IMR-90 (cell line): ENCODE data around the gene ELFN1. TPM values are rescaled to one million over a fixed set of nuclear protein-coding genes. Genes with fewer than 3 reads are reported as not detected.

Experiments
- ATAC-seq: fragments of 200-7000 bp; cut with Tn5 transposase; 2 replicates; pipeline ENCODE4 v1.9.1; 2020; ENCODE audit warnings: low read depth, mild to moderate bottlenecking, moderate library complexity
- BruUV-seq: library from RNA; stranded (reverse); fragments of 400-500 nt; replicated peaks from 2 replicates; lab custom pipeline; 2021; lab: Mats Ljungman, UMichigan
- CTCF ChIA-PET: fragments of 300-600 bp; formaldehyde crosslinking; extraction: SDS; loops from one replicate; lab custom pipeline; 2021; ENCODE audit warnings: antibody characterized with exemption; lab: Yijun Ruan, JAX
- POLR2A ChIA-PET: fragments of 300-600 bp; sonication (Branson Sonifier 250); formaldehyde crosslinking; loops from one replicate; lab custom pipeline; 2022; ENCODE audit warnings: antibody characterized with exemption; ENCODE audit not compliant: unreplicated experiment; lab: Charles Lee
- DNase-seq: peaks from one replicate; pipeline ENCODE4 v3.0.0; 2013
- H2AFZ ChIP-seq: replicated peaks from 2 replicates; pipeline ENCODE3; 2013; ENCODE audit warnings: low read length, mild to moderate bottlenecking; ENCODE audit not compliant: poor library complexity
- H2AK5ac ChIP-seq: 2 replicates; pipeline ENCODE4 v1.6.1; 2013; ENCODE audit warnings: low read depth, low read length, inconsistent platforms
- H2AK9ac ChIP-seq: replicated peaks from 2 replicates; pipeline ENCODE3; 2013; ENCODE audit warnings: mild to moderate bottlenecking, low read depth, low read length, moderate library complexity; ENCODE audit not compliant: poor library complexity
- H2BK120ac ChIP-seq: 2 replicates; pipeline ENCODE4 v1.6.1; 2013; ENCODE audit warnings: low read depth, low read length, inconsistent platforms
- H2BK15ac ChIP-seq: 3 replicates; pipeline ENCODE4 v1.6.1; 2013; ENCODE audit warnings: low read depth, low read length, inconsistent platforms
- H2BK20ac ChIP-seq: 2 replicates; pipeline ENCODE4 v1.6.1; 2013; ENCODE audit warnings: low read depth, mild to moderate bottlenecking, inconsistent platforms, low read length, moderate library complexity
- H2BK5ac ChIP-seq: 2 replicates; pipeline ENCODE4 v1.6.1; 2013; ENCODE audit warnings: mild to moderate bottlenecking, low read depth, low read length, inconsistent platforms; ENCODE audit not compliant: poor library complexity, severe bottlenecking
- H3K14ac ChIP-seq: replicated peaks from 2 replicates; pipeline ENCODE4 v1.6.1; 2013; ENCODE audit warnings: low read depth, low read length, inconsistent platforms
- H3K18ac ChIP-seq: 2 replicates; pipeline ENCODE4 v1.6.1; 2013; ENCODE audit warnings: low read depth, low read length, control low read depth
- H3K23ac ChIP-seq: 2 replicates; pipeline ENCODE4 v1.6.1; 2013; ENCODE audit warnings: low read depth, low read length, inconsistent platforms
- H3K27ac ChIP-seq: 2 replicates; pipeline ENCODE4 v1.5.1; 2013; ENCODE audit warnings: mild to moderate bottlenecking, control low read depth, low read length; ENCODE audit not compliant: insufficient read depth
- H3K27me3 ChIP-seq: 2 replicates; pipeline ENCODE4 v1.6.1; 2013; ENCODE audit warnings: low read length; ENCODE audit not compliant: control insufficient read depth, insufficient read depth
- H3K36me3 ChIP-seq: 2 replicates; pipeline ENCODE4 v1.6.1; 2013; ENCODE audit warnings: low read length, mixed read lengths; ENCODE audit not compliant: control insufficient read depth, insufficient read depth
- H3K4ac ChIP-seq: 2 replicates; pipeline ENCODE4 v1.6.1; 2013; ENCODE audit warnings: low read depth, low read length, inconsistent platforms
- H3K4me1 ChIP-seq: 2 replicates; pipeline ENCODE4 v1.6.1; 2013; ENCODE audit warnings: low read length, mixed read lengths; ENCODE audit not compliant: control insufficient read depth, insufficient read depth
- H3K4me2 ChIP-seq: 2 replicates; pipeline ENCODE4 v1.6.1; 2013; ENCODE audit warnings: low read depth, mild to moderate bottlenecking, control low read depth, low read length, moderate library complexity
- H3K4me3 ChIP-seq: 2 replicates; pipeline ENCODE4 v1.5.1; 2013; ENCODE audit warnings: low read depth, mild to moderate bottlenecking, control low read depth, low read length, moderate library complexity; ENCODE audit not compliant: insufficient read depth
- H3K56ac ChIP-seq: 2 replicates; pipeline ENCODE4 v1.6.1; 2013; ENCODE audit warnings: low read length, inconsistent platforms; ENCODE audit not compliant: insufficient read depth; ENCODE audit errors: extremely low read depth
- H3K79me1 ChIP-seq, 2 experiments: 2 replicates each; pipeline ENCODE4 v1.6.1; 2013; ENCODE audit warnings: low read length in 2 of 2, inconsistent platforms in 1 of 2, low read depth in 1 of 2
- H3K9ac ChIP-seq: 2 replicates; pipeline ENCODE4 v1.6.1; 2013; ENCODE audit warnings: low read depth, low read length, control low read depth
- H3K9me1 ChIP-seq: 2 replicates; pipeline ENCODE4 v1.6.1; 2013; ENCODE audit warnings: low read length, inconsistent platforms; ENCODE audit not compliant: insufficient read depth
- H3K9me3 ChIP-seq: 2 replicates; pipeline ENCODE4 v1.6.1; 2013; ENCODE audit warnings: low read length; ENCODE audit not compliant: control insufficient read depth, insufficient read depth
- H4K20me1 ChIP-seq: 2 replicates; pipeline ENCODE4 v1.6.1; 2013; ENCODE audit warnings: low read length, inconsistent platforms; ENCODE audit not compliant: insufficient read depth
- H4K5ac ChIP-seq: 2 replicates; pipeline ENCODE4 v1.6.1; 2013; ENCODE audit warnings: mild to moderate bottlenecking, low read depth, low read length, control low read depth
- H4K8ac ChIP-seq, 2 experiments: 2 replicates each; pipeline ENCODE4 v1.6.1; 2013; ENCODE audit warnings: low read depth in 2 of 2, low read length in 2 of 2, control low read depth in 1 of 2, inconsistent platforms in 1 of 2
- H4K91ac ChIP-seq: 2 replicates; pipeline ENCODE4 v1.6.1; 2013; ENCODE audit warnings: low read depth, low read length, inconsistent platforms; ENCODE audit not compliant: insufficient read depth
- BHLHE40 ChIP-seq: fragments of 150-350 bp; IDR thresholded peaks from 2 replicates; pipeline ENCODE4 v1.6.1; 2016; ENCODE audit warnings: mild to moderate bottlenecking, low read depth, low read length
- CEBPB ChIP-seq: IDR thresholded peaks from 2 replicates; pipeline ENCODE4 v1.6.1; 2012; ENCODE audit warnings: low read depth, low read length, improper control_type of control experiment
- CHD1 ChIP-seq: IDR thresholded peaks from 2 replicates; pipeline ENCODE4 v1.6.1; 2012; ENCODE audit warnings: low read depth, low read length, improper control_type of control experiment
- CTCF ChIP-seq: conservative IDR thresholded peaks from 2 replicates; pipeline ENCODE4 v1.5.1; 2012; ENCODE audit warnings: mild to moderate bottlenecking, low read depth, low read length, improper control_type of control experiment
- ELK1 ChIP-seq: fragments of 150-350 bp; IDR thresholded peaks from 2 replicates; pipeline ENCODE4 v1.6.1; 2016; ENCODE audit warnings: low read depth, mild to moderate bottlenecking, low read length, moderate library complexity, borderline replicate concordance
- FOS ChIP-seq: fragments of 150-350 bp; IDR thresholded peaks from 2 replicates; pipeline ENCODE4 v1.6.1; 2016; ENCODE audit warnings: low read depth, low read length
- MAFK ChIP-seq: IDR thresholded peaks from 2 replicates; pipeline ENCODE4 v1.6.1; 2012; ENCODE audit warnings: low read depth, low read length, improper control_type of control experiment
- MAZ ChIP-seq: IDR thresholded peaks from 2 replicates; pipeline ENCODE4 v1.6.1; 2012; ENCODE audit warnings: low read depth, mild to moderate bottlenecking, low read length, improper control_type of control experiment, moderate library complexity, borderline replicate concordance
- MXI1 ChIP-seq: IDR thresholded peaks from 2 replicates; pipeline ENCODE4 v1.6.1; 2012; ENCODE audit warnings: low read depth, mild to moderate bottlenecking, low read length, moderate library complexity, borderline replicate concordance
- NFE2L2 ChIP-seq: fragments of 150-350 bp; IDR thresholded peaks from 2 replicates; pipeline ENCODE4 v1.6.1; 2016; ENCODE audit warnings: low read depth, mild to moderate bottlenecking, low read length
- POLR2A ChIP-seq: IDR thresholded peaks from 2 replicates; pipeline ENCODE4 v1.6.1; 2012; ENCODE audit warnings: mild to moderate bottlenecking, low read depth, low read length
- SMC3 ChIP-seq: fragments of 150-350 bp; IDR thresholded peaks from 2 replicates; pipeline ENCODE4 v1.6.1; 2016; ENCODE audit warnings: low read depth, mild to moderate bottlenecking, antibody characterized with exemption, low read length, moderate library complexity
- USF2 ChIP-seq: fragments of 150-350 bp; IDR thresholded peaks from 2 replicates; pipeline ENCODE4 v1.6.1; 2017; ENCODE audit warnings: mild to moderate bottlenecking, antibody characterized with exemption, low read length, low read depth
- WGBS, 2 experiments: methylation state at CpG; one replicate each; pipeline versions ENCODE4 v1.1.5 to v1.1.7; 2013; ENCODE audit warnings: missing lambda C conversion rate in 2 of 2; ENCODE audit not compliant: insufficient read length in 1 of 2; ENCODE audit errors: extremely low coverage in 2 of 2; 5-methylcytosine and 5-hydroxymethylcytosine counted together
- dilution Hi-C: fragments of 300-500 bp; cut with HindIII; formaldehyde crosslinking; loops from one replicate; pipeline ENCODE4 v1.14.3; 2018; ENCODE audit warnings: low sequenced_read_pairs; ENCODE audit not compliant: unreplicated experiment
- in situ Hi-C: fragments of 300-500 bp; cut with MboI; formaldehyde crosslinking; loops from 3 replicates; pipeline ENCODE4 v1.14.3; 2019; ENCODE audit warnings: low sequenced_read_pairs, inconsistent platforms, mixed read lengths
- intact Hi-C: fragments of 100-400 bp; cut with micrococcal nuclease; formaldehyde crosslinking; loops from 2 replicates; pipeline ENCODE4 v1.10.0; 2022
- polyA plus RNA-seq, 3 experiments: library from polyadenylated mRNA; depleted of rRNA; stranded (reverse); fragments of >200 nt; gene quantifications; 2 replicates each; pipeline ENCODE4 v1.2.3, GENCODE V29; 2012; ENCODE audit warnings: low replicate concordance in 1 of 3
- total RNA-seq: library from RNA; depleted of rRNA; stranded (reverse); fragments of >200 nt; gene quantifications from 2 replicates; pipeline ENCODE4 v1.2.3, GENCODE V29; 2012

ELFN1 gene
- total and polyA plus RNA-seq, 2 of the 4 experiments (the other 2 are of a cell fraction): 1.6 to 5.2 TPM

- H3K56ac ChIP-seq: no peak overlapping the region
- no peak for ATAC-seq
- H3K23ac ChIP-seq: no peak overlapping the region
- WGBS, 2 experiments: 55% methylated on average over 2 of the region's 23 CpGs; no CpG with 5 or more reads in 1 of the 2 experiments
- no peak overlapping the region for H3K9ac ChIP-seq
- intact Hi-C loops (no loop called here), in situ Hi-C loops (loop anchor here (10.0 kb wide), 1 partner anchor 564 kb away; no protein-coding TSS in a partner anchor), dilution Hi-C loops (no loop called here)
- H3K4me1 ChIP-seq: no peaks in the 10 kb centered on the region
- H4K5ac ChIP-seq: no peak overlapping the region
- H3K4ac ChIP-seq: no peak overlapping the region
- H4K91ac ChIP-seq: no peak overlapping the region
- CTCF ChIA-PET: no interaction called here
- H2AK5ac ChIP-seq: no peak overlapping the region
- no peaks in the 10 kb centered on the region for H3K9me3 ChIP-seq
- H2BK15ac ChIP-seq: no peak overlapping the region
- H2BK20ac ChIP-seq: no peak overlapping the region
- H3K18ac ChIP-seq: no peak overlapping the region
- no peak overlapping the region for H3K4me2 ChIP-seq
- H3K27ac ChIP-seq: no peak overlapping the region
- no peaks in the 10 kb centered on the region for H4K20me1 ChIP-seq
- H3K4me3 ChIP-seq: no peak overlapping the region
- H3K79me1 ChIP-seq: no peaks in the 10 kb centered on the region
- no peak overlapping the region for H2BK120ac ChIP-seq
- no peak for DNase-seq
- no peaks in the 10 kb centered on the region for H3K36me3 ChIP-seq
- no peaks in the 10 kb centered on the region; the same call in 1 of the 2 replicates for H3K9me1 ChIP-seq
- no peak overlapping the region for H3K14ac ChIP-seq
- H2BK5ac ChIP-seq: no peak overlapping the region
- BruUV-seq: no TSS peak
- H2AFZ ChIP-seq: no peak overlapping the region
- H3K27me3 ChIP-seq: peaks cover 34% of the 10 kb centered on the region
- TF ChIP-seq ELK1: no peak
- no peak for TF ChIP-seq SMC3
- no peak for TF ChIP-seq CHD1
- no peak for TF ChIP-seq FOS
- TF ChIP-seq NFE2L2: no peak
- no peak for TF ChIP-seq POLR2A
- no peak for TF ChIP-seq CTCF
- TF ChIP-seq MXI1: no peak
- TF ChIP-seq BHLHE40: no peak
- no peak for TF ChIP-seq CEBPB
- no peak for TF ChIP-seq USF2
- no peak for TF ChIP-seq MAFK
- TF ChIP-seq MAZ: no peak
- POLR2A ChIA-PET: no interaction called here
- no peak overlapping the region for H4K8ac ChIP-seq
- no peak overlapping the region for H2AK9ac ChIP-seq
Measured at GRCh38 chr7:1650363-1651030, 19.6 kb upstream of the ELFN1 start.
